CD14-positive monocyte (primary cell): Measurements from ENCODE around the gene CNPY1. TPM values are rescaled to one million over a fixed set of nuclear protein-coding genes. Genes with fewer than 3 reads are reported as not detected.
A peak's percentile ranks its signal among the peaks of the same experiment; 100 is the strongest.

Experiments used
- DNase-seq, 3 donors: peaks; one replicate each; pipeline ENCODE4 v3.0.0-alpha.2; 2011 to 2022
- H2AFZ ChIP-seq: 2 replicates; pipeline ENCODE4 v1.6.0; 2012; ENCODE audit warnings: mild to moderate bottlenecking, low read depth, low read length, inconsistent platforms; ENCODE audit not compliant: insufficient read depth, poor library complexity, severe bottlenecking
- H3K27ac ChIP-seq, 2 donors: 1 replicate in 1 of 2; 2 replicates in 1 of 2; pipeline ENCODE4 v1.5.1; 2012 to 2013; ENCODE audit warnings: low read length in 2 of 2, control low read depth in 1 of 2, inconsistent platforms in 1 of 2, low read depth in 1 of 2, mild to moderate bottlenecking in 1 of 2
- H3K27me3 ChIP-seq, 2 donors: one replicate each; pipeline versions ENCODE4 v1.6.0 to v1.6.1; 2011 to 2013; ENCODE audit warnings: low read length in 2 of 2; ENCODE audit not compliant: control insufficient read depth in 2 of 2, insufficient read depth in 2 of 2
- H3K36me3 ChIP-seq, 2 donors: replicated peaks in 1 of 2; 1 replicate in 1 of 2; 2 replicates in 1 of 2; pipeline versions ENCODE4 v1.5.1 to v1.6.1; 2012 to 2013; ENCODE audit warnings: low read length in 2 of 2, control low read depth in 1 of 2, inconsistent platforms in 1 of 2, mild to moderate bottlenecking in 1 of 2; ENCODE audit not compliant: insufficient read depth in 2 of 2, control insufficient read depth in 1 of 2
- H3K4me1 ChIP-seq, 2 donors: 1 replicate in 1 of 2; 2 replicates in 1 of 2; pipeline versions ENCODE4 v1.5.1 to v1.6.1; 2012 to 2013; ENCODE audit warnings: low read length in 2 of 2, control low read depth in 1 of 2, inconsistent platforms in 1 of 2, mild to moderate bottlenecking in 1 of 2, moderate library complexity in 1 of 2; ENCODE audit not compliant: insufficient read depth in 2 of 2, control insufficient read depth in 1 of 2
- H3K4me2 ChIP-seq: replicated peaks from 2 replicates; pipeline ENCODE3; 2012; ENCODE audit warnings: low read length, moderate library complexity, mild to moderate bottlenecking; ENCODE audit not compliant: poor library complexity, severe bottlenecking; ENCODE audit errors: extremely low read depth
- H3K4me3 ChIP-seq, 3 experiments: fragments of 200-600 bp in 1 of 3; sonication (generic) in 1 of 3; replicated peaks in 1 of 3; 1 replicate in 2 of 3; 2 replicates in 1 of 3; pipeline ENCODE4 v1.5.1; 2011 to 2013; ENCODE audit warnings: low read length in 3 of 3, mild to moderate bottlenecking in 3 of 3, control low read depth in 2 of 3, low read depth in 2 of 3, inconsistent platforms in 1 of 3, moderate library complexity in 1 of 3
- H3K79me2 ChIP-seq: 2 replicates; pipeline ENCODE4 v1.6.0; 2012; ENCODE audit warnings: mild to moderate bottlenecking, control low read depth, inconsistent platforms, low read length, moderate library complexity; ENCODE audit not compliant: insufficient read depth
- H3K9ac ChIP-seq: 2 replicates; pipeline ENCODE4 v1.6.0; 2017; ENCODE audit warnings: low read length, mild to moderate bottlenecking; ENCODE audit not compliant: insufficient read depth, poor library complexity, severe bottlenecking
- H3K9me3 ChIP-seq, 2 donors: replicated peaks in 1 of 2; 1 replicate in 1 of 2; 2 replicates in 1 of 2; pipeline versions ENCODE4 v1.5.1 to v1.6.1; 2012 to 2013; ENCODE audit warnings: low read length in 2 of 2, control low read depth in 1 of 2; ENCODE audit not compliant: control insufficient read depth in 1 of 2, insufficient read depth in 1 of 2
- H4K20me1 ChIP-seq: 2 replicates; pipeline ENCODE4 v1.6.0; 2012; ENCODE audit warnings: mild to moderate bottlenecking, low read length, control low read depth, moderate library complexity; ENCODE audit not compliant: insufficient read depth
- H3K27ac Mint-ChIP-seq, 7 donors: one replicate each; pipeline ENCODE4 v1.8.0; 2020; ENCODE audit warnings: mild to moderate bottlenecking in 7 of 7, mixed read lengths in 7 of 7, moderate library complexity in 6 of 7, inconsistent platforms in 2 of 7
- H3K27me3 Mint-ChIP-seq, 3 donors: one replicate each; pipeline ENCODE4 v1.8.0; 2021 to 2022; ENCODE audit warnings: low read depth in 3 of 3, mild to moderate bottlenecking in 3 of 3, mixed read lengths in 3 of 3, moderate library complexity in 3 of 3, inconsistent platforms in 1 of 3
- H3K36me3 Mint-ChIP-seq, 2 donors: one replicate each; pipeline ENCODE4 v1.8.0; 2020; ENCODE audit warnings: mixed read lengths in 2 of 2, inconsistent platforms in 1 of 2, mild to moderate bottlenecking in 1 of 2
- H3K4me1 Mint-ChIP-seq: one replicate; pipeline ENCODE4 v1.8.0; 2020; ENCODE audit warnings: mild to moderate bottlenecking, mixed read lengths
- H3K4me3 Mint-ChIP-seq, 2 donors: one replicate each; pipeline ENCODE4 v1.8.0; 2020; ENCODE audit warnings: mild to moderate bottlenecking in 2 of 2, mixed read lengths in 2 of 2, moderate library complexity in 1 of 2
- H3K9me3 Mint-ChIP-seq, 7 donors: one replicate each; pipeline ENCODE4 v1.8.0; 2020 to 2022; ENCODE audit warnings: mixed read lengths in 7 of 7, mild to moderate bottlenecking in 6 of 7, moderate library complexity in 6 of 7, inconsistent platforms in 2 of 7
- CTCF ChIP-seq: fragments of 200-600 bp; IDR thresholded peaks from one replicate; pipeline ENCODE4 v1.8.0; 2022; ENCODE audit warnings: antibody characterized with exemption, mild to moderate bottlenecking
- WGBS: methylation state at CpG from one replicate; pipeline ENCODE4 v1.1.5; 2013; ENCODE audit warnings: missing lambda C conversion rate; ENCODE audit not compliant: insufficient coverage; 5-methylcytosine and 5-hydroxymethylcytosine counted together
- intact Hi-C, 2 donors: fragments of 100-400 bp; cut with micrococcal nuclease; formaldehyde crosslinking; loops; one replicate each; pipeline versions ENCODE4 v1.15.0 to v1.15.1; 2023
- polyA plus RNA-seq, 3 donors: library from polyadenylated mRNA; depleted of rRNA in 1 of 3; unstranded in 2 of 3; stranded (reverse) in 1 of 3; fragments of 300-500 nt in 2 of 3; fragments of >200 nt in 1 of 3; fragmentation: Illumina TruSeq in 2 of 3; gene quantifications; 1 replicate in 2 of 3; 2 replicates in 1 of 3; pipeline ENCODE4 v1.2.3, GENCODE V29; 2012 to 2021

CNPY1 gene
- polyA plus RNA-seq, 3 donors: not detected

- H3K36me3 ChIP-seq: no peaks in the 10 kb centered on the region
- Mint-ChIP-seq H3K27me3 (peaks cover 38 to 80% (median 45%) of the 10 kb centered on the region in 3 donors), H3K9me3 (peaks cover 7 to 19% (median 10%) of the 10 kb centered on the region in 7 donors), H3K4me1 (peaks cover 23% of the 10 kb centered on the region), H3K4me3 (peak overlapping the region; percentile 82 to 97), H3K27ac (peak overlapping the region in 2 of 7 donors; percentile 26 to 45), H3K36me3 (peaks cover 0 to 4% of the 10 kb centered on the region in 2 donors)
- H3K4me1 ChIP-seq: peaks cover 20 to 21% of the 10 kb centered on the region in 2 donors
- no peaks in the 10 kb centered on the region for H3K79me2 ChIP-seq
- TF ChIP-seq CTCF: no peak
- no peak overlapping the region for H3K27ac ChIP-seq
- H3K27me3 ChIP-seq: peaks cover 0 to 60% of the 10 kb centered on the region in 2 donors
- peak overlapping the region; percentile 80 for H3K4me2 ChIP-seq
- H2AFZ ChIP-seq: peak overlapping the region; percentile 77
- H3K9ac ChIP-seq: peak overlapping the region; percentile 43
- DNase-seq: peak; percentile 23 to 39 (median 28)
- no peaks in the 10 kb centered on the region for H3K9me3 ChIP-seq
- no peaks in the 10 kb centered on the region for H4K20me1 ChIP-seq
- intact Hi-C loops: no loop called here
- 32% methylated on average over 36 of the region's 47 CpGs for WGBS
- H3K4me3 ChIP-seq: peak overlapping the region; percentile 27 to 72 (median 35)
Measured at GRCh38 chr7:155490697-155491628, 55.4 kb downstream of the CNPY1 start.

DNA sequence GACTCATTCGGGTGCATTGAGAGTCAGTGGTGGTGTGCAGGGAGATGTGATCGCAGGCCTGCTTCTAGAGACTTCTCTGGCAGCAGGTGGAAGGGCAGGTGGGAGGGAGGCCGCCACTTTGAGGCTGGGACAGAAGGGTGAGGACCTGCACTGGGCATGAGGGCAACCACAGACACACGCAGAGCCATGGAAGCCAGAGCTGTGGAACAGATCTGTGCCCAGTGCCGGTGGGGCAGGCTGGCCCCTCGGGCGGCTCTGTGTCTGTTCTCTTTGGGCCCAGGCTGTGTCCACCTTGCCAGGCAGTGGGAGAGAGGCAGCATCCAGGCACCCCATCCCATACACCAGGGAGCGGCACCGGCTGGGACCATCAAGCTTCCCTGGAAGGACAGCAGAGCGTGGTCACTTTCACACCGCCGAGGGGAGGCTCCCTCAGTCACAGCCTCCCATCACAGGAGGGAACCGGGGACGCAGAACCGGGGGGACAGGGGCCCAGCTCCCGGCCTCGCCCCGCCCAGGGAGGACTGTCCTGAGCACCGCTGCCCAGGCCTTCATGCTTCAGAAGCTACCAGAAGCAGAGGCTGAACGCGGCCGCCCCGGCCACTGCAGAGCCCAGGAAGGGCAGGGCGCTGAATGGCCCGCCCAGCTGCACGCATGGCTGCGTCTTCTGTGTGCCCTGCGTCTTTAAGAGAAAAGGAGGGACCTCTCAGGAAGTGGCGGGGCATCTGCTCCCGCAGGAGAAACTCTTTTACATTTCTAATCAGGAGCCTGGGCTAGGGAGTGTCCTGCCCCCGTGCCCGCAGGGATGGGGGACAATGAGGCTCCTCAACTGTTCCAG lies 56.3 kb downstream of the CNPY1 start:
- no peak for DNase-seq
- Histone ChIP-seq H3K27me3 (peaks cover 0 to 60% of the 10 kb centered on the region in 2 donors), H4K20me1 (no peaks in the 10 kb centered on the region), H3K79me2 (no peaks in the 10 kb centered on the region), H3K36me3 (no peaks in the 10 kb centered on the region), H2AFZ (peak overlapping the region; percentile 77), H3K4me1 (peaks cover 20 to 21% of the 10 kb centered on the region in 2 donors), H3K4me2 (peak overlapping the region; percentile 80), H3K27ac (no peak overlapping the region), H3K9me3 (no peaks in the 10 kb centered on the region), H3K4me3 (peak overlapping the region; percentile 27 to 72 (median 35)), H3K9ac (peak overlapping the region; percentile 43)
- 72% methylated on average over 27 of the region's 32 CpGs for WGBS
- H3K4me1 Mint-ChIP-seq: peaks cover 23% of the 10 kb centered on the region
- TF ChIP-seq CTCF: no peak
- intact Hi-C loops: no loop called here
- peaks cover 36 to 82% (median 47%) of the 10 kb centered on the region in 3 donors for H3K27me3 Mint-ChIP-seq
- peaks cover 0 to 4% of the 10 kb centered on the region in 2 donors for H3K36me3 Mint-ChIP-seq
- H3K4me3 Mint-ChIP-seq: peak overlapping the region; percentile 82 to 97
- H3K27ac Mint-ChIP-seq: peak overlapping the region in 1 of 7 donors; percentile 77
- peaks cover 7 to 19% (median 10%) of the 10 kb centered on the region in 7 donors for H3K9me3 Mint-ChIP-seq
